GM12873 (cell line): ENCODE results near the gene CYP2E1.

Experiments
- CTCF ChIP-seq: IDR thresholded peaks from 2 replicates; pipeline ENCODE4 v1.5.1; 2012; ENCODE audit warnings: low read depth, mild to moderate bottlenecking, moderate library complexity, low read length, control low read depth; ENCODE audit not compliant: insufficient read depth; ENCODE audit errors: missing control alignments

Gene CYP2E1

GRCh38 chr10:133523631-133524203, 3.4 kb upstream of the CYP2E1 start:
- TF ChIP-seq CTCF, result no peak

GRCh38 chr10:133525444-133525843, 1.7 kb upstream of the CYP2E1 start:
- TF ChIP-seq CTCF, result no peak

GRCh38 chr10:133527771-133528271, 658 bp downstream of the CYP2E1 start:
- TF ChIP-seq CTCF, result no peak

- no peak for TF ChIP-seq CTCF
Observed at GRCh38 chr10:133528296-133528844, 1.2 kb downstream of the CYP2E1 start.

- no peak for TF ChIP-seq CTCF
Observed at GRCh38 chr10:133528845-133529575, 1.8 kb downstream of the CYP2E1 start.

- no peak for TF ChIP-seq CTCF
Observed at GRCh38 chr10:133529576-133529946, 2.4 kb downstream of the CYP2E1 start.

- TF ChIP-seq CTCF, result no peak
Observed at GRCh38 chr10:133530506-133530905, 3.3 kb downstream of the CYP2E1 start.
